ENCODE results near the gene TSPEAR.

Gene TSPEAR

DNA sequence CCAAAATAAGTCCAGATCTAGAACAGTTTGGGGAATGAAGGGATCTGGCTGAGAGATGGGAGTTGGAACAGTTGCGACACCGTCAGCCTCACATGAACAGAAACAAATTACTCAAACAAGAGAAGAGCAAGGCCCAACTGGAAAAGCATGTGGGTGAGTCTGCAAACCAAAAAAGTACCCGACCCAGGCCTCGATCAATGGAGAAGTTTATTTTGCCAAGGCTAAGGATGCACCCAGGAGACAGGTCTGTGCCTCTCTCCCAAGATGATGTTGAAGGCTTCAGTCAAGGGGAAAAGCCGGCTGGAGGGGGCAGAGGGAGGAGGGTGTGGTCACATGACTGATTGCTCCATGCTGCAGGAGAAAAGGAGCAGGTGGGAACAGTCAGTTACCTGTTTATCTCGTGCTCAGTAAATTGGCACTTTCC, 213.7 kb downstream of the TSPEAR start:
- in situ Hi-C loops (cut with MboI; ENCODE audit: low sequenced_read_pairs), result no loop called here

DNA sequence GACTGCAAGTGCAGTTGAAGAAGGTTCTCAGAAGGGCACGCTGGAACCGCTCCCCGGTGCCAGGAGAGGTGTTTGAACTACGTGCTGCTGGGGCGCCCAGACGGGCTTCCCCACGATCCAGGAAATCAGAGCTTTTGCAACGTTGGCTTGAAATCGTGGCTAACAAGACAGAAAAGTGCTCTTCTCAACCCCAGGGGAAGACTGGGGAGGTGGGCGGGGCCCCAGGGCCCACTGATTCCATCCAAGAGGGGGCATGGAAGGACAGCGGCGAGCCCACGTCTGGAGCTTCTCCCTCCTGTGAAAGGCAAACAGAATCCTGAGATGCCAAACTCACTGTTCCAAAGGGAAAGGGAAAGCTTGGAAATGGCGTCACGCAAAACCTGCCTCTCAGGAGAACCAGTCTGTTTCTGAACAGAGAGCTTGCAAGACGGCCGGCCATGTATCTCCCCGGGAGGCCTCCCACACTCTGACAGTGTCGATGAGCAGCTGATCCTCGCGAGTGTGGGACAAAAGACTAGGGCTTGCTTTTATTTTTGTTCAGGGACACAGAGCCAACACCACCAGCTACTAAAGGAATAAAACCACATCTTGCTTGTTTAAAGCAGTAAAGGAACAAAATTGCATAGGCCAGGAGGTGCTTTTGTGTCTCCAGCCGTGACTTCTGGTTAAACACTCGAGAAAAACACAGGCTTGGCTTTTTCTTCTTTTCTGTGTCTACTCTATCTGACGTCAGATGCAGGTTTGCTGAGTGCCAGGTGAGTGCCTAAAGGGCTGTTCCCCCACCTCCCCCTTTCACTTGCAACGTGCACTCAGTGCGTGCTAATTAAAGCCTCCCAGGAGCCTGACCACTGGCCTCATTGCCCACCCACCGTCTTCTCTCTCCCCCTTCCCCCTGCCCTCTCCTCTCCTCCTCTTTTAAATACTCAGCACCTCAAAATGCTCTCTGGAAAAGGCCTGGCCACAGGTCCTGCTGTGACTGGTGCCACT, 214.5 kb downstream of the TSPEAR start:
- in situ Hi-C loops (cut with MboI; ENCODE audit: low sequenced_read_pairs), result no loop called here

DNA sequence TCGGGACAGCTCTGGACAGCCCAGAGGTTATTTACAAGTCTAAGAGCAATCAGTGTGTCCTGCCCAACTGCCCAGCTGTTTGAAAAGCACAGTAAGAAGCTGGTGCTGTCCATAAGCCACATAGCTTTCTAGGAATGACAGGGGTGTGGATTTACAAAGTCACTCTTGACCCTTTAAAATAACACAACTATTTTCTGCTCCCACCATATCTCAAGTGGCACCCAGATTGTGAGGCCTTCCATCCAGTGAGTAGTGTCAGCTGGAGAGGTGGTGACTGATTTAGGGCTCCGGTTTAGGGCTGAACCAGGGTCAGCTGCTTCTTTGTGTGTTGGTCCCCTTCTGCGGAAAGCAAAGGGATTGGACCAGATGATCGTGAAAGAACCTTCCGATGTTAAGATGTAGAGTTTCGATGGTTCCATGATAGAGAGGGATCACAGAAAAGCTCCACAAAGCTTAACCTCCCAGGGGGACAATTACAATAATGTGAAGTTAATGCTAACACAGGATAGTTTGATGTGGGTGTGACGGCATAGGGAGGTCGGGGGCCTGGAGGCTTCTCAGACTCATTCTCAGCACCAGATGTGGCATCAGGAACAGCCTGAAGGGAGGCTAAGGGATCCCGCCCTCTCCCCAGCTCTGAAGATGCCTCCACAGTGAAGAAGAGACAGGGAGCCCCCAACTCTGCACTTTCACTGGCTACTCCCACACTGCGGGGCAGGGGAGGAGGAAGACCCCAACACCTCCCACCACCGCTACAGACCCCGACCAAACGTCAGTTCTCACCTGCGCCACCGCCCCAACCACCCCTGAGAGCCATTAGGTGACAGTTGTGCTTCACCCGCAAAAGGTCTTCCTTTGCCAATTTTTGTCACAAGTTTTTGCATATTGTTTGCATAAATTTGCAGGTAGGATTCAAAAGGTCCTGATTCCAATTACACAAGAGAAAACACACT, 215.5 kb downstream of the TSPEAR start:
- in situ Hi-C loops (cut with MboI; ENCODE audit: low sequenced_read_pairs), result no loop called here

DNA sequence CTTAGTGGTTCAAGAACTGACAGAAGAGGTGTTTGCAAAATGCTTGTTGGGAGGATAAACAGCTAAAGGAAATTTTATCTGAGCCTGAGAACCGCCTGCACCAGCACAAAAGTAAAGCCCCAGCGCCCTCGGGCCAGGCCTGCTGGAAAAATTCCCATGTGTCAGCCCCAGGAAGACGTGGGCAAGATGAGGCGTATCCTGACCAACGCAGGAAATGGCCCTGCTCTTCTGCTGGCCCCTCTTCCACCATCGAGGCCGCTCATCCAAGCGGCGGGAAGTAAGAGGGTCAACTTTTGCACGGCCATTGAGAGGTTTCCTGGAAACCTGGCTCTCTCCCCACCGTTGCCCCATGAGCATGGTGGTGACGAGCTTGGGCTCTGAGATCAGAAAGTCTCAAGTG, 216.4 kb downstream of the TSPEAR start:
- in situ Hi-C loops (cut with MboI; ENCODE audit: low sequenced_read_pairs), result no loop called here

DNA sequence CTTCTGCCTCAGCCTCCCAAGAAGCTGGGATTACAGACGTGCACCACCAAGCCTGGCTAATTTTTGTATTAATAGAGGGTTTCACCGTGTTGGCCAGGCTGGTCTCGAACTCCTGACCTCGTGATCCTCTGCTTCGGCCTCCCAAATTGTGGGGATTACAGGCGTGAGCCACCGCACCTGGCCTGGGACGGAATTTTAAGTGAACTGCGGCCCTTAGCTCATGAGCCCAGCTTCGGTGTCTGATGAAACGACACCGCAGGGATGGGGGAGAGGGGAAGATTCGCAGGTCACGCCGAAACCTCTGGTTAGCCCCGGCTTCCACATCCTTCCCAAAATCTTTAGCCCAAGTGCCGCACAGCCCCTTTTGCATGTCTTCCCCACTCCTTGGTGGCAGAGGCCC, 217.0 kb downstream of the TSPEAR start:
- in situ Hi-C loops (cut with MboI; ENCODE audit: low sequenced_read_pairs), result no loop called here

DNA sequence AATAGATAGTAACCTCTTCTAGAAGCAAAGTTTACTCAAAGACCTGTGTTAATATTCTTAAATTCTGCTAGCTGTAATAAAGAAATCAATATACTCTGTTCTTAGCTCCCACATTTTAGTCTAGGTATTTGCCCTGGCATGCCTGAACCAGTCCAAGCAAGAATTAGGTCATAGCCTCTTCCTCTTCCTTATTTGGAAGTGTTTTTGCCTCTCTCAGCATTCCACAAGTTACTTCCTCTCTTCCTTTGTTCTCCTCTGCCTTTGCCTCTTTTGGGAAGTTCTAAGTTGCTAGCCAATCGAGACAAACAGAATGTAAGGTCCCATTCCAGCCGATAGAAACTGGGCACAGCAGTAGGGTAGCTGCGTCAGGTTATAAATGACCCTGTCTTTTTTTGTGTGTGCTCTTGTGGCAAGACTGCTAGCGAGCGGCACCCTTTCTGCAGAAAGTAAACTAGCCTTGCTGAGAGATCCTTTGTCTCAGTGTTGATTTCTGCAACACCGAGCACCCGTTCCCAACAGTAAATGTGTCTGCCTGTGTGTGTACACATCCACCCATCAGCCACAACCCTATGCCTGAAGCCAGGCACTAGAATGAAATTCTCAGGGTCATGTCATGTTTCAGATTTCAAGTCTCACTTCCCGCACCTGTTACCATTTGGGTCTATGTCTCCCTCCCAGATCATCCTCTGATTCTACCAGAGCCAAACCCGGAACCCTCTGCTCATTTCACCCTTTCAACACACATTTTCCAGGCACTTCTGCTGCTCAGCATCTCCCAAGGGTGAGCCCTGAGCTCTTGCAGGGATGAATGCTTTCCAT, 218.6 kb downstream of the TSPEAR start:
- in situ Hi-C loops (cut with MboI; ENCODE audit: low sequenced_read_pairs), result no loop called here

DNA sequence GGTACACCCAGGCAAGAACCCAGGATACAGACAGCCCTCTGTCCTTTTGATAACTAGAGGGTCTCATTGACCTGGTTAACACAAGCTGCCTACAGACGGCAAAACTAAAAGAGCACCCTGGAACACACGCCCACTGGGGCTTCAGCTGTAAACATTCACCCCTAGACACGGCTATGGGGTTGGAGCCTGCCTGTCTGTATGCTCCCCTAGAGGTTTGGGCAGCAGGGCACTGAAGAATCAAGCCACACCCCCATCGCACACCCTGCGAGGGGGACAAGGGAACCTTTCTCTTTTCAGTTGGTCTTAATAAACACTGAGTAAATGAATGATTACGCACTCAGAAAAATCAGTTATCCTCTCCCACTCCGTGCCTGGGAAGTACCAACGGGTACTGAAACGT, 220.6 kb downstream of the TSPEAR start:
- in situ Hi-C loops (cut with MboI; ENCODE audit: low sequenced_read_pairs), result no loop called here

DNA sequence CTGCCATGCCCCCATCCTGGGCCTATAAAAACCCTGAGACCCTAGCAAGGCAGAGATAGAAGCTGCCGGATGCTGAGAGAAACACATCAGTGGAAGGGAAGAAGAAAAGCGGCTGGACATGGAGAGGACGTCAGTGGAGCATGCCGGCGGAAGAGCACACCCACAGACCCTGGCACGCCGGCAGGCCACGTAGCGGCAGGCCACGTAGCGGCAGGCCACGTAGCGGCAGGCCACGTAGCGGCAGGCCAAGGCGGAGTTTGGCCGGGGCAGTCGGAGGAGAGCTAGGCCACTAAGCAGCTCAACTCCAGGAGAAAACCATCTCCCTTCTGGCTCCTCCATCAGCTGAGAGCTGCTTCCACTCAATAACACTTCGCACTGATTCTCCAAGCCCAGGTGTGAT, 221.0 kb downstream of the TSPEAR start:
- in situ Hi-C loops (cut with MboI; ENCODE audit: low sequenced_read_pairs), result no loop called here

DNA sequence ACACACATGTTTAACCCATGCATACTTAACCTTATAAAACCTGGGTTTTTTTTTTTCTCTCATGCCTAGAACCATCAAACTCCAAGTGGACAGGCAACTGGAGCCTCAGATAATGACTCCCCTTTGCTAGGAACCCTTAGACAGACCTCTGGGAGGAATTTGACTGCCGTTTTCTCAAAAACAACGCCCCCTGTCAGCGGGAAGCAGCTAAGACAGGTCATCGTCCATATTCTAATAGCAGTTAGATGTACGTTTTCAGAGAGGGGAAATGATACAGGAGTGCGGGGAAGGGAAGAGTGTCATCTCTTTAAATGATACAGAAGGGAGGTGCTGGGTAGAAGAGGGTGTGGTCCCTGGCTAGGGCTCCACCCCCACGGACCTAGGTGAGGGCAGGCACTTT, 221.4 kb downstream of the TSPEAR start:
- in situ Hi-C loops (cut with MboI; ENCODE audit: low sequenced_read_pairs), result no loop called here

DNA sequence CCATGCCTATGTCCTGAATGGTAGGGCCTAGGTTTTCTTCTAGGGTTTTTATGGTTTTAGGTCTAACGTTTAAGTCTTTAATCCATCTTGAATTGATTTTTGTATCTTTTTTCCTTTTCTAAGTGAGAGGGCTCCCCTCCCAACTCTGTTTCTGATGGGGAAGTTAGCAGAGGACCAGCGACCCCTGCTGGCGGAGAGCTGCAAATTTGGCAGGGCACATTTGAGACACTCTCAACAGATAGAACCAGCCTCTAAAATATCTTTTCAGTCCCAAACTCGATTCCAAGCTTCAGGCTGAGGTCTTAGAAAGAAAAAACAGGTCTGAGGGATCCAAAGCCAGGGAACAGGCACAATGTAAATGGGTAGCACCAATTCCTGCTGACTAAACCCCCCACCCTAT, 223.5 kb downstream of the TSPEAR start:
- in situ Hi-C loops (cut with MboI; ENCODE audit: low sequenced_read_pairs), result no loop called here

DNA sequence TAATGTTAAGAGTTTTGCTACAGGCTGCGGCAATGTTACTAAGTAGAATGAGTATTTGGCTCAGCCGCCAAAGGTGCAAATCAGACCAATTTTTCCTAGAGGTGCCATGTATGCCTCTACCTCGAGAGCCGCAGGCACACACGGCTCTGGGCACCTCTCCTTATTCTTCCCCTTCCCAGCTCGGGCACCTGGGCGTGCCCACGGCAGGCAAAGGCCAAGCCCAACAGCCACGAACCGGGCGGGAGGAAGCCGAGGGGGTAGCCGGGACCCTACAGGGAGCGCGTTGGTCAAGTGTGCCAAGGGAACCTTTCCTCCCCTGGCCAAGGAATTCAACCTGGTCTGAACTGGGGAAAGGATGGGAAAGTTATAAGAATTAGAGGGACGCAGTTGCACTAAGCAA, 225.1 kb downstream of the TSPEAR start:
- in situ Hi-C loops (cut with MboI; ENCODE audit: low sequenced_read_pairs), result no loop called here

DNA sequence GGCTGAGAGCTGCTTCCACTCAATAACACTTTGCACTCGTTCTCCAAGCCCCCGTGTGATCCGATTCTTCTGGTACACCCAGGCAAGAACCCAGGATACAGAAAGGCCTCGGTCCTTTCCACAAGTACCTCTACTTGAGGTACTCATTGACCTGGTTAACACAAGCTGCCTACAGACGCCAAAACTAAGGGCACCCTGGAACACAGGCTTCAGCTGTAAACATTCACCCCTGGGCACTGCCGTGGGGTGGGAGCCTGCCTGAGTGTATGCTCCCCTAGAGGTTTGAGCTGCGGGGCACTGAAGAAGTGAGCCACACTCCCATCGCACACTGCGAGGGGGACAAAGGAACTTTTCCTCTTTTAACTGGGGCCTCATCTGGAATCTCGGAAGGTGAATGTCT, 225.6 kb downstream of the TSPEAR start:
- in situ Hi-C loops (cut with MboI; ENCODE audit: low sequenced_read_pairs), result no loop called here

DNA sequence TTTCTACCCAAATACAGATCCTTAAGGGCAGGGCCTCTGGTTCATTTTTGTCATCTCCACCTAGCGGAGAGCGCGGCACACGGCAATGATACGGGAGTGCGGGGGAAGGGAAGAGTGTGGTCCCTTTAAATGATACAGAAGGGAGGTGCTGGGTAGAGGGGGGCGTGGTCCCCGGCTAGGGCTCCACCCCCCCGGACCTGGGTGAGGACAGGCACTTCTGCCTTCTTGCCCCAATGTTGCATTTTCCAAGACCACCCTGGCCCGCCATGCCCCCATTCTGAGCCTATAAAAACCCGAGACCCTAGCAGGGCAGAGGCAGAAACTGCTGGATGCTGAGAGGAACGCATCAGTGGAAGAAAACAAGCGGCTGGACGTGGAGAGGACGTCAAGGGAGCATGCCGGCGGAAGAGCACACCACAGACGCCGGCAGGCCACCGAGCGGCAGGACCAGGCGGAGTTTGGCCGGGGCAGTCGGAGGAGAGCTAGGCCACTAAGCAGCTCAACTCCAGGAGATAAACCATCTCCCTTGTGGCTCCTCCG, 226.0 kb downstream of the TSPEAR start:
- in situ Hi-C loops (cut with MboI; ENCODE audit: low sequenced_read_pairs), result no loop called here

DNA sequence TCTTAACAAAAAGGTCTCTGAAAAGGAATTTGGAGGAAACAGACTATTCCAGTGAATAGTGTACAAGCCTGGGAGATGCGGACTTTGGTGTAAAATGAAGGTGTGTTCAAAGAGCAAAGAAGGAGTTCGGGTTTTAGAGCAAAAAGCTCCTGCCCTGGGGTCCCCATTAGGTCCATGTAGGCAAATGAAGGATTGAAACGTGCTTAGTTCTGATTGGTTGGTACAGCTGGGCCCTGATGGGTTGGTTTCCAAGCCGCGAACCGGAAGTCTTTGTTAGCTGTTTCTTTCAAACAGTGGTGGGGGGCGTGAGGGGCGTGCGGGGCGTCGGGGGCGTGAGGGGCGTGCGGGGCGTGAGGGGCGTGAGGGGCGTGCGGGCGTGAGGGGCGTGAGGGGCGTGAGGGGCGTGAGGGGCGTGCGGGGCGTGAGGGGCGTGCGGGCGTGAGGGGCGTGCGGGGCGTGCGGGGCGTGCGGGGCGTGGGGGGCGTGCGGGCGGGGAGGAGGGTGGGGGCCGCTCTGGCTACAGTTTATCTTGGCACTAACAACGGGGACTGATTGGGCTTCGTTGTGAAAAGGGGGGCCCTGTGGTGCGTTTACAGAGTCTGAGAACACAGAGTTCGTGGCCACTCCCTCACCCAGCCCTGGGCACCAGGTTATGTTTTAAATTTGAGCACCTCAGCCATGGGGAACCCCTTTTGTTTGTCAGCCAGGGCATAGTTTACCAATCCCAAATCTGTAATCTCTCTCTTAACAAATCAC, 226.7 kb downstream of the TSPEAR start:
- in situ Hi-C loops (cut with MboI; ENCODE audit: low sequenced_read_pairs), result no loop called here

DNA sequence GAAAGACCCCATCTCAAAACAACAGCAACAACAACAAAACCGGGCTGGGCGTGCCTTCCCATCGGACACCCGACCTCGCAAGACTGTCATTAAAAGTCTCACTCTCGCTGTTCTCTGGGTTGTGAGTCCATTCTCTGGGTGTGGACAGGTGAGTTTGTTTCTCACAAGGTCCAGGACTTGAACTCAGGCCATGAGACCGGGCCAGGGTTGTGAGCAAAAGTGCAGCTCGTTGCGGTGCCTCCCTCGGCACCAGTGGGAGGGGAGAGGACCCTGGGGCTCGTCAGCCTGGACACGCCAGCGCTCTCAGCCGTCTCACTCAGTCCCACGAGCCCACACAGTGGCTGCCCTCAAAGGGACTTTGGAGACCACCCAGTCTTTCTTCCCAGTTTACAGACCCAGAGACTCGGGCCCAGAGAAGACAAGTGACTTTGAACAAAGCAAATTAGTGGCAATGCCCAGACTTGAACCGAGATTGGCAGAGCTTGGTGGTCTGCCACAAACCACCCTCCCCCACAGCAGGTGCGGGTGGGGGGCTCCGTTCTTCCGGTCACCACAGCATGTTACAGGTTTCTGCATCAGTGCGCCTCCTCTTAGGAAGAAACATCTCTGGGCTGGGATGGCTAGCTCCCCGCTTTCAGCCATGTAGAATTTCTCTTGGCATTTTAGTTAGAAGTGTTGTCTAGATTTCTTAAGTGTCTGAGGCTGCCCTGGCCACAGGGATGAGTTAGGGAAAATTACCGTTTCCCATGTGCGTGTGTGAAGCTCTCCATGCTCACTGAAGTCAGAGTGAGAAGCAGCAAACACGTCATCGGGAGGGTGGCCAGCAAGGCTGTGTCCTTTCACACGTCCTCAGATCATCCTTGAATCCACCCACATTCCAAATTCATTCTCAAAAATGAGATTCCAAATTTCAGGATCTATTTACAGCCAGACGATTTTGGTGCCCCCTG, 227.8 kb downstream of the TSPEAR start:
- in situ Hi-C loops (cut with MboI; ENCODE audit: low sequenced_read_pairs), result no loop called here

DNA sequence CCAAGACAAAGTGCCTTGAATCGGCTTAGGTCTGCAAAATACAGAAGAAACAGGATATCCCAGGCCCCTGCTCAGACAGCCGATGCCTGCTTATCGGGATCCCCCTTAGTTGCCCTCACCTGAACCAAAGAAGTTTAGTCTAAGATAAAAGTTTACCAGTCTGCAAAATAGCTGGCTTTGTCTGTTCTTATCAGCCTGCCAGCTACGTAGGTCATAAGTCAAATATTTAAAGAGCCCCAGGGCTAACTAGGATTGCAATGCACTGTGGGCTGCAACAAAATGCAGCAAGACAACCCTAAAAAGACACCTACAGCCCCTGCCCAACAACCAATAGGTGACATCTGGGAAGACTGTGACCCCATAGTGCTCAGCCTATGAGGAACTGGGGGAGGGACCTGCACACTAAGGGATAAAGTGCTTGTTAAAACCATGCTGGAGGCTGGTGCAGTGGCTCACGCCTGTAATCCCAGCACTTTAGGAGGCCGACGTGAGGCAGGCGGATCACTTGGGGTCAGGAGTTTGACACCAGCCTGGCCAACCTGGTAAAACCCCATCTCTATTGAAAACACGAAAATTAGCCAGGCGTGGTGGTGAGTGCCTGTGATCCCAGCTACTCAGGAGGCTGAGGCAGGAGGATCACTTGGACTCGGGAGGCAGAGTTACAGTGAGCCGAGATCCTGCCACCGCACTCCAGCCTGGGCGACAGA, 228.6 kb downstream of the TSPEAR start:
- in situ Hi-C loops (cut with MboI; ENCODE audit: low sequenced_read_pairs), result no loop called here

DNA sequence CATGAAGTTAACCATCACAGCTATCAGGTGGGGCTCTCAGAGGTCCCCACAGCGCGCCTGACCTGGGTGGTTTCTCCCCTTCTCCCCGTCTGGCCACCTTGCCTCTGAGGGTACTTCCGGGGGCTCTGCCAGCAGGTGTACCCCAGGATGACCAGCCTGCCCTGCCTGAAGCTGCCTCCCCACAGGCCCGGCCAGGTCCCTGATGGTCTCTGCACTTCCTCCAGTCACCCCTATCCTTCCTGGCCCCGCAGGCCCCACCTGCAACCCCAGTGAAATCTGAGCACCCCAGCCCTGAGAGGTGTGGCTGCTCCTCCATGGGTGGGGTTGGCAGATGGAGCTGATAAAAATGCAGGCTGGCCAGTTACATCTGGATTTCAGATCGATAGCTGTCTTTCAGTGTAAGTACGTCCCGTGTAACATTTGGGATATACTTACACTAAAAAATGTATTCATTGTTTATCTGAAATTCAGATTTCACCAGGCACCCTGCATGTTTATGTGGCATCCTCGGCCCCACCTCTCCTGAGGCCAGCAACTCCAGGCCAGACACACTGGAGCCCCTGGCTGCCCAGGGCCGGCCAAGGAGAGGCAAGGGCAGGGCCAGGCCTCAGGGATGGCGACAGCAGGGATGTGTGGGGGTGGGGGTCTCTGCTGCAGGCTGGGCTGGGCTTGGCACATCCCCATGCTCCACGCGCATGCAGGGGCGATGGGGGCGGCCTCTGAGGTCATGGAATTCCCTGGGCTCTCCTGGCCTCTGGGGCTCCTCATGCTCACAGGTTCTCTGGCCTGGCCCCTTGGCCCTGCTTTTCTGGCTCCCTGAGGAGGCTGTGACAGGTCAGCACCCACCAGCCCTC, 230.9 kb downstream of the TSPEAR start:
- in situ Hi-C loops (cut with MboI; ENCODE audit: low sequenced_read_pairs), result no loop called here
